Skeletal muscle tissue (tissue), 4 donors: Measurements from ENCODE around the gene TSPAN15. TPM values are rescaled to one million over a fixed set of nuclear protein-coding genes. Genes with fewer than 3 reads are reported as not detected.
A peak's percentile ranks its signal among the peaks of the same experiment; 100 is the strongest.

Experiments
- H3K27ac ChIP-seq: one replicate; pipeline ENCODE4 v1.7.0; 2013; ENCODE audit warnings: mild to moderate bottlenecking, low read depth, low read length, inconsistent platforms
- H3K27me3 ChIP-seq, 3 donors: one replicate each; pipeline ENCODE4 v1.7.0; 2013; ENCODE audit warnings: low read length in 3 of 3; ENCODE audit not compliant: control insufficient read depth in 3 of 3, insufficient read depth in 3 of 3
- H3K36me3 ChIP-seq, 3 donors: one replicate each; pipeline ENCODE4 v1.7.0; 2013; ENCODE audit warnings: low read length in 3 of 3; ENCODE audit not compliant: control insufficient read depth in 3 of 3, insufficient read depth in 3 of 3
- H3K4me1 ChIP-seq, 3 donors: one replicate each; pipeline ENCODE4 v1.7.0; 2013; ENCODE audit warnings: low read length in 3 of 3, mild to moderate bottlenecking in 3 of 3; ENCODE audit not compliant: control insufficient read depth in 3 of 3, insufficient read depth in 3 of 3
- H3K4me3 ChIP-seq, 3 donors: one replicate each; pipeline ENCODE4 v1.7.0; 2013; ENCODE audit warnings: low read length in 3 of 3
- H3K9ac ChIP-seq, 3 donors: one replicate each; pipeline ENCODE4 v1.7.0; 2013; ENCODE audit warnings: low read length in 3 of 3, mild to moderate bottlenecking in 3 of 3, moderate library complexity in 2 of 3, low read depth in 1 of 3
- H3K9me3 ChIP-seq, 3 donors: one replicate each; pipeline ENCODE4 v1.7.0; 2013; ENCODE audit warnings: low read length in 3 of 3; ENCODE audit not compliant: control insufficient read depth in 3 of 3
- total RNA-seq: library from RNA; depleted of rRNA; stranded (reverse); fragments of >200 nt; gene quantifications from one replicate; pipeline ENCODE4 v1.2.3, GENCODE V29; 2014
- donor health status: Osteomylitis.

Gene TSPAN15
- total RNA-seq, 1 donor from 2014 or later = 72.0 TPM

DNA sequence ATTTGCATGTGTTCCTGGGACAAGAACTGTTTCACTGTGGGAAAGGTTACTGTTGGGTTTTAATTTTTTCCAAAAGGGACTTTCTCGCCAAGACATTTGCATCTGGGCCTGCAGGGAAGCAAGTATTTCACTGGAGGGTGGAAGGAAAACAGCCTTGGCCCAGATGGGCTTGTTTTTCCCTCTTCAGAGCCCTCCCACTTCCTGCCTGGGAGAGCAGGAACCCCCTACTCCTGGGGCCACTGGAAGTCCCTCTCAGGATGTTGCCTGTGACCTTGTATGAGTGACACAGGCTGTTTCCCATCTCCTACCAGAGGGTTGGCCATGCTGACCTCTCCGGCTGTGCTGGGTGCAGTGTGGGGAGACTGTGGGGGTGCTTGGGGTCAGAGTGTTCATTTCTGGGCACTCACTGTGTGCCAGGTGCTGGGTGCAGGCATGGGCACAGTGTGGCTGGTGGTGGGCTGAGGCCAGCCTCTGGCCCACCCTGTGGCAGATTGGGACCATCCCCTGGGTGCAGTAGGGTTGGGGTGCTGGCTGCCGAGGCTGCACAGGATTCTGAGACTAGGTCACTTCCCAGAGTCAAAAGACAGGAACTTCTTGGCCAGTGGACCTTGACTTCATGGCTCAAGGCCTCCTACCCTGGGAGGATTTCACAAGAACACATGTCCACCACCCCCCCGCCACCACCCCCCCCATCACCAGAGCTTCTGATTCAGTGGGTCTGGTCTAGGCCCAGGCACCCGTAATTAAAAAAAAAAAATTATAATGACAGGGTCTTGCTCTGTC is 10.2 kb downstream of the TSPAN15 start:
- Histone ChIP-seq H3K27ac (peak overlapping the region; percentile 62), H3K27me3 (no peaks in the 10 kb centered on the region), H3K9me3 (no peaks in the 10 kb centered on the region), H3K9ac (peak overlapping the region in 1 of 3 donors; percentile 12), H3K36me3 (peaks cover 0 to 2% (median 0%) of the 10 kb centered on the region in 3 donors), H3K4me1 (peaks cover 84 to 94% (median 85%) of the 10 kb centered on the region in 3 donors), H3K4me3 (peak overlapping the region in 1 of 3 donors; percentile 13)

GRCh38 chr10:69463886-69464285 is 12.6 kb downstream of the TSPAN15 start:
- peak overlapping the region; percentile 57 to 59 (median 58) for H3K9ac ChIP-seq
- peak overlapping the region; percentile 82 for H3K27ac ChIP-seq
- peaks cover 75 to 86% (median 80%) of the 10 kb centered on the region in 3 donors for H3K4me1 ChIP-seq
- H3K27me3 ChIP-seq = no peaks in the 10 kb centered on the region
- H3K4me3 ChIP-seq = peak overlapping the region in 1 of 3 donors; percentile 35
- H3K9me3 ChIP-seq = no peaks in the 10 kb centered on the region
- no peaks in the 10 kb centered on the region for H3K36me3 ChIP-seq

- no peaks in the 10 kb centered on the region for H3K9me3 ChIP-seq
- peaks cover 73 to 85% (median 78%) of the 10 kb centered on the region in 3 donors for H3K4me1 ChIP-seq
- H3K27ac ChIP-seq = peak overlapping the region; percentile 82
- H3K36me3 ChIP-seq = no peaks in the 10 kb centered on the region
- H3K4me3 ChIP-seq = peak overlapping the region in 1 of 3 donors; percentile 41
- no peaks in the 10 kb centered on the region for H3K27me3 ChIP-seq
- H3K9ac ChIP-seq = peak overlapping the region; percentile 57 to 59 (median 58)
Measured at GRCh38 chr10:69464401-69464800, 13.1 kb downstream of the TSPAN15 start.

GRCh38 chr10:69464801-69465401 is 13.6 kb downstream of the TSPAN15 start:
- H3K9me3 ChIP-seq = no peaks in the 10 kb centered on the region
- H3K4me3 ChIP-seq = peak overlapping the region in 1 of 3 donors; percentile 41
- H3K9ac ChIP-seq = peak overlapping the region; percentile 57 to 59 (median 58)
- H3K36me3 ChIP-seq = no peaks in the 10 kb centered on the region
- H3K4me1 ChIP-seq = peaks cover 68 to 83% (median 77%) of the 10 kb centered on the region in 3 donors
- H3K27ac ChIP-seq = peak overlapping the region; percentile 82
- H3K27me3 ChIP-seq = no peaks in the 10 kb centered on the region

DNA sequence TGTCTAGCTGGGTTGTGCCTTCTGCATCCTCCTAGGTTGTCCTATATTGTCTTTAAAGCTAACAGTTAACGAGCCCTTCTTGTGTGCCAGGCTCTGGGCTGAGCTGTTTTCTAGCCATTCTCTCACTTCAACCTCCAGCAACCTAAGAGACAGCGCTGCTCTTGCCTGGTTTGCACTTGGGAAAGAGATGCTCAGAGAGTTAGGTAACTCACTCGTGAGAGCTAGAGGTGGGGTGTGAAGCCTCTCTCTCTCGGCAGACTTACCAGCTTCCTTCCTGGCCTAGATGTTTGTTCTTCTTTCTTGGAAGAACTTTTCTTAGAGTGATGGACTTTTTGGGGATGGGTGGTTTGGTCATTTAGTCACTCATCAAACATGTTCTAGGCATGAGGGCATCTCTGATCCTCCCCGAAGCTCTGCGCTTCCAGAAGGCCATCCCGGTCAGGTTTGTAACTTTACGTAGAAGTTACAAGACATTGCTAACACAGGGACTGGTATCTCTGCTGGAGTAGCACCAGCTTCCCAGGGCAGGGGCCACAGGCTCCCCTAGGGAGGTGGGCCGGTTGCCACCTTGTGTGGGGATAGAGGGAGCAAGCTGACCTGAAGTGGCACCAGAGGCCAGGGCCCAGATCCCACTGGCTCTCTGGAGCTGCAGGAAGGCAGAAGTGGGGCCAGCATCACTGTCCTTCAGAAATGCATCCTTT is 14.3 kb downstream of the TSPAN15 start:
- H3K4me3 ChIP-seq = no peak overlapping the region
- H3K4me1 ChIP-seq = peaks cover 61 to 80% (median 70%) of the 10 kb centered on the region in 3 donors
- peak overlapping the region; percentile 48 to 69 (median 57) for H3K9ac ChIP-seq
- H3K27ac ChIP-seq = peak overlapping the region; percentile 82
- no peaks in the 10 kb centered on the region for H3K9me3 ChIP-seq
- no peaks in the 10 kb centered on the region for H3K36me3 ChIP-seq
- H3K27me3 ChIP-seq = no peaks in the 10 kb centered on the region

- Histone ChIP-seq H3K4me1 (peaks cover 59 to 79% (median 65%) of the 10 kb centered on the region in 3 donors), H3K27ac (peak overlapping the region; percentile 82), H3K9ac (peak overlapping the region in 1 of 3 donors; percentile 69), H3K27me3 (no peaks in the 10 kb centered on the region), H3K4me3 (no peak overlapping the region), H3K36me3 (no peaks in the 10 kb centered on the region), H3K9me3 (no peaks in the 10 kb centered on the region)
Measured at GRCh38 chr10:69466158-69466490, 14.9 kb downstream of the TSPAN15 start.

DNA sequence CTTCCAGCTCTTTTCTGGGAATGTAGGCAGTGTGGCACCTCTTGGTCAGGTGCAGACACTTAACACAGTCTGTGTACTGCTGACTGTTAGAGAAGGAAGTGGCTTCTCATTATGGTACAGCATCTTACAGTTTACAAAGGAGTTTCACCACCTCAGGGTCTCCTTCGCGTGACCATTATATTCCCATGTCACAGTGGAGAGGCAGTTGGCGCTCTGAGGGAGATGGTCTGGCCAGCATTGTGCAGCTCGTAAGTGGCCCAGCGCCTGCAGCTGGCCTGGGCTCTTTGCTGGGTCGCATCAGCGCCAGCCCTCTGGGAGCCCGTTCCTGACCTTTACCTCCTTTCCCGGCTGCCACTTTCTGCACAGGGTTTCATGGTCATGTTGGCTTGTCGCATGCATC is 15.4 kb downstream of the TSPAN15 start:
- Histone ChIP-seq H3K27me3 (no peaks in the 10 kb centered on the region), H3K9me3 (no peaks in the 10 kb centered on the region), H3K27ac (peak overlapping the region; percentile 68), H3K4me3 (peak overlapping the region in 2 of 3 donors; percentile 1 to 56), H3K36me3 (no peaks in the 10 kb centered on the region), H3K9ac (peak overlapping the region in 2 of 3 donors; percentile 22 to 62), H3K4me1 (peaks cover 57 to 73% (median 60%) of the 10 kb centered on the region in 3 donors)

DNA sequence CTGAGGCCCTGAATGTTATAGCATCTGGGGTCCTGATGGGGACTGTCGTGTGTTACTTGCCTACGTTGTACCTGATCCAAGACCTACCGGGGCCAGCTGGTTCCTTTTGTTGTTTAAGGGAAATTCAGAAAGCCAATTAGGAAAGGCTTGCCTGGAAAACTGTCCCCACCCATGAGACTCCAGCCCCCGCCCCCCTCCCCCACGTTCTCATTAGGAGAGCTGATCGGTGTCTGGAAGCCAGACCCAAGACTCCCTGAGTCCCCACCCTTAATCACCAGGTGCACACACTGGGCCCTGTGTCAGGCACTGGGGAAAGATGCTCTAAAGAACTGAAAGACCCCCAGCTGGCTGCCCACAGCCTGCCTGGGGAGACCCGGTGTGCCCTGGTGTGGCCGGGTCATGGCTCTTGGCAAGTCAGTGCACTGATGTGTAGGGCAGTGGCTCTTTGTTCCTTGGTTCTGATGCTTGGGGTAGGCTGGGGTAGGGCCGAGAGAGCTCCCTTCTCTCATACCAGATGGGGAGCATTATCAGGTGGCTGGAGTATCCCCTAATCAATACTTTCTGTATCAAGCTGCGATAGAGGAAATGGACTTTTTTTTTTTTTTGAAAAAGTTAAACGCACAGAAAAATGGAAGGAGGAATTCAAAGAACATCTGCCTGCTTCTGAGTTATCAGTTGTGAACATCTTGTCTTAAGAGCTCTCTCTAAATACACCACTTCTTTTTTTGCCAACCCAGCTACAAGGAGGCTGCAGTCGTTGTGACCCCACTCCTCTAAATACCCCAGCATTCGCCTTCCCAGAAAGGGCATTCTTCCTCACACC is 16.9 kb downstream of the TSPAN15 start:
- no peaks in the 10 kb centered on the region for H3K9me3 ChIP-seq
- H3K4me3 ChIP-seq = no peak overlapping the region
- H3K36me3 ChIP-seq = no peaks in the 10 kb centered on the region
- H3K27ac ChIP-seq = peak overlapping the region; percentile 68
- peaks cover 64 to 78% (median 65%) of the 10 kb centered on the region in 3 donors for H3K4me1 ChIP-seq
- peak overlapping the region in 1 of 3 donors; percentile 33 for H3K9ac ChIP-seq
- no peaks in the 10 kb centered on the region for H3K27me3 ChIP-seq

DNA sequence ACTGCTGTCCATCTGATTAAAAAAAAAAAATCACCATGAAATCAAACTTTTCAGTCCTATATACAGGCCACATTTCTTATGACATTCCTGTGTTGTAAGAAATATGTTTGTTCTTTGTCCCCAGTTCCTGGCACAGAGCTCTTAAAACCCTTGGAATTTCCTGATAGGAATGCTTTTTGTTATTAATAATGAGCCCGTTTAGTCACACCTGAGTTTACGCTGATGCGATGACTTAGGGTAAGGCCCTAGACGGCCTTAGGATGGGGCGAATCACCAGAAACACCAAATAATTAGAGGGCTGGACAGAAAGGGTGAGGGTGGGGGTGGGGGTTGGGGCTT is 17.5 kb downstream of the TSPAN15 start:
- Histone ChIP-seq H3K4me3 (no peak overlapping the region), H3K9ac (peak overlapping the region in 1 of 3 donors; percentile 33), H3K9me3 (no peaks in the 10 kb centered on the region), H3K36me3 (no peaks in the 10 kb centered on the region), H3K27ac (peak overlapping the region; percentile 68), H3K27me3 (no peaks in the 10 kb centered on the region), H3K4me1 (peaks cover 68 to 78% (median 68%) of the 10 kb centered on the region in 3 donors)
